ENCODE data around the gene NUDT22. TPM values are rescaled to one million over a fixed set of nuclear protein-coding genes. Genes with fewer than 3 reads are reported as not detected.

Gene NUDT22
- total and polyA plus RNA-seq, 2 of the 8 experiments (the other 6 are each of a cell fraction or from before 2014, with no cell fraction given): 43.4 to 69.0 TPM

GRCh38 chr11:64208796-64209562 is 17.1 kb upstream of the NUDT22 start:
- Histone ChIP-seq H3K79me1 (ENCODE audit: low read depth, low read length) (no peaks in the 10 kb centered on the region), H4K20me1 (replicated peaks in 1 of 2; ENCODE audit: control insufficient read depth in 1 of 2, insufficient read depth in 2 of 2, low read length in 2 of 2) (peaks cover 3 to 9% of the 10 kb centered on the region in 2 experiments), H3K23me2 (ENCODE audit: low read depth, low read length) (no peaks in the 10 kb centered on the region), H2AK5ac (ENCODE audit: low read depth, low read length) (no peak overlapping the region), H2BK20ac (ENCODE audit: low read length) (no peak overlapping the region), H3K56ac (replicated peaks; ENCODE audit: insufficient read length, low read depth, low read length) (no peak overlapping the region), H3K36me3 (ENCODE audit: control insufficient read depth in 2 of 4, insufficient read depth in 4 of 4, low read length in 3 of 4) (peaks cover 13 to 25% (median 17%) of the 10 kb centered on the region in 4 experiments), H4K91ac (replicated peaks; ENCODE audit: insufficient read length, low read length) (no peak overlapping the region), H3K23ac (ENCODE audit: insufficient read length) (no peak overlapping the region), H4K5ac (ENCODE audit: insufficient read length, low read depth, low read length) (no peak overlapping the region), H3K9ac (replicated peaks in 1 of 4; ENCODE audit: extremely low read depth in 1 of 4, low read depth in 3 of 4, low read length in 3 of 4) (no peak overlapping the region), H3K18ac (ENCODE audit: extremely low read depth, low read length) (no peak overlapping the region), H2AFZ (ENCODE audit: low read length) (no peak overlapping the region), H3K14ac (ENCODE audit: insufficient read length) (no peak overlapping the region), H2BK120ac (replicated peaks; ENCODE audit: low read depth, low read length) (no peak overlapping the region), H3K79me2 (ENCODE audit: control insufficient read depth in 1 of 2, insufficient read depth in 2 of 2, low read length in 2 of 2) (no peaks in the 10 kb centered on the region), H3K4me1 (replicated peaks in 1 of 4; ENCODE audit: control insufficient read depth in 3 of 4, insufficient read depth in 4 of 4, low read length in 3 of 4) (peaks cover 0 to 5% (median 0%) of the 10 kb centered on the region in 4 experiments; a peak in 3 of 7 replicates), H3K9me3 (ENCODE audit: insufficient read depth in 2 of 2, low read depth in 1 of 2, low read length in 1 of 2) (no peaks in the 10 kb centered on the region), H3K27me3 (replicated peaks in 1 of 4; ENCODE audit: control insufficient read depth in 3 of 4, extremely low read depth in 1 of 4, insufficient read depth in 3 of 4, low read length in 3 of 4) (no peaks in the 10 kb centered on the region; a peak in 1 of 7 replicates), H3K4ac (replicated peaks; ENCODE audit: insufficient read length, low read depth, low read length) (no peak overlapping the region), H2BK15ac (ENCODE audit: low read length) (no peak overlapping the region), H2BK5ac (ENCODE audit: low read depth, low read length) (no peak overlapping the region), H3K27ac (ENCODE audit: low read depth, low read length) (no peak overlapping the region), H3K4me3 (ENCODE audit: extremely low read depth in 1 of 4, insufficient read depth in 2 of 4, low read depth in 3 of 4, low read length in 4 of 4) (no peak overlapping the region), H2BK12ac (ENCODE audit: low read depth, low read length) (no peak overlapping the region), H3K4me2 (ENCODE audit: insufficient read depth in 1 of 2, low read depth in 2 of 2, low read length in 2 of 2) (no peak overlapping the region), H4K8ac (ENCODE audit: extremely low read depth, insufficient read depth, low read length) (peak overlapping the region; percentile 71; the same call in 1 of the 2 replicates)
- WGBS, 2 experiments (ENCODE audit: extremely low coverage in 1 of 2, insufficient coverage in 1 of 2, insufficient read length in 1 of 2, insufficient replicate concordance in 2 of 2, low coverage in 1 of 2, low lambda C conversion rate in 2 of 2, missing lambda C conversion rate in 1 of 2): 86% methylated on average over 18 of the region's 18 CpGs; no CpG with 5 or more reads in 1 of the 2 experiments
- CTCF ChIA-PET (ENCODE audit: partially characterized antibody): interaction anchor here (1.1 to 7.4 kb wide), 12 partner anchors 10 to 202 kb away, joined by 3 to 64 read pairs (median 4); partner anchors contain the start of genes DNAJC4, NUDT22, PLCB3 and TRPT1
- DNase-seq (ENCODE audit: low read depth in 1 of 2, low spot score in 2 of 2) (no peak), FAIRE-seq (no peak)
- POLR2A ChIA-PET (ENCODE audit: partially characterized antibody): interaction anchor here (0.6 to 18.4 kb wide), 6 partner anchors 12 to 42 kb away, joined by 3 to 253 read pairs (median 6); partner anchors contain the start of genes NUDT22, PLCB3, STIP1 and TRPT1
- TF ChIP-seq BCL11A (IDR thresholded peaks at IDR 0.05; ENCODE audit: low read depth in 2 of 2, low read length in 2 of 2) (no peak), BACH1 (IDR thresholded peaks at IDR 0.05; ENCODE audit: low read length) (no peak), NRF1 (IDR thresholded peaks at IDR 0.05; ENCODE audit: low read depth, low read length) (no peak), SP2 (IDR thresholded peaks at IDR 0.05; ENCODE audit: low read length) (no peak), RXRA (IDR thresholded peaks at IDR 0.05; ENCODE audit: insufficient read depth, low read depth, low read length) (no peak), CBX5 (IDR thresholded peaks at IDR 0.05; ENCODE audit: low read depth, low read length) (no peak), E2F6 (IDR thresholded peaks at IDR 0.05) (no peak), RNF2 (IDR thresholded peaks at IDR 0.05; ENCODE audit: borderline replicate concordance, low read depth, low read length, missing control alignments, poor library complexity, severe bottlenecking) (no peak), KDM4A (IDR thresholded peaks at IDR 0.05; ENCODE audit: low read depth, low read length, severe bottlenecking) (no peak), FOSL1 (IDR thresholded peaks at IDR 0.05; ENCODE audit: insufficient read depth, low read depth, low read length) (no peak), SP4 (IDR thresholded peaks at IDR 0.05; ENCODE audit: low read length) (no peak), CREB1 (IDR thresholded peaks at IDR 0.05) (no peak)

All from H1 (cell line).